22Rv1 (cell line): ENCODE measurements around the gene POU3F4.

Experiments
- ZFX ChIP-seq: fragments of 450-650 bp; IDR thresholded peaks from 2 replicates; pipeline ENCODE4 v1.6.1; 2017; ENCODE audit warnings: antibody characterized with exemption, borderline replicate concordance
- TF ChIP-seq, protein P1 (sequence below): fragments of 450-650 bp; IDR thresholded peaks from 2 replicates; pipeline ENCODE4 v1.5.1; 2017; ENCODE audit warnings: mild to moderate bottlenecking

DNA sequence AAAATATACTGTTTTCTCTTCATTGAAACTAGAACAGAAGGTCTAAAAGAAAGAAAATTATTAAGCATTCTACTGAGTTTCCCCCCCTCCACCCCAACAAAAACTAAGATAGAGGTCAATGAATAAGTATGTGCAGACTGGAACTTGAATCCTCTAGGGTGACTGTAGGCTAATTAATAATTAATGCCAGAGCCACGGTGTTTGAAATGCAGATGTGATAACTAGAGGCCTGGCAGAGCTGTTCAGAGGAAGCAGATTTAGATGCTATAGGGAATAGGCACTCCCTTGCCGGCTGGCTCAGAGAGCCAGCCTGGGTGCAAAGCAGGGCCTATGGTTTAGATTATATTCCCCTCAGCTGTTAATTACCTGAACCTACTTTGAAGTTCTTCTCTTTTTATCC, 12.2 kb upstream of the POU3F4 start:
- TF ChIP-seq, protein P1, sequence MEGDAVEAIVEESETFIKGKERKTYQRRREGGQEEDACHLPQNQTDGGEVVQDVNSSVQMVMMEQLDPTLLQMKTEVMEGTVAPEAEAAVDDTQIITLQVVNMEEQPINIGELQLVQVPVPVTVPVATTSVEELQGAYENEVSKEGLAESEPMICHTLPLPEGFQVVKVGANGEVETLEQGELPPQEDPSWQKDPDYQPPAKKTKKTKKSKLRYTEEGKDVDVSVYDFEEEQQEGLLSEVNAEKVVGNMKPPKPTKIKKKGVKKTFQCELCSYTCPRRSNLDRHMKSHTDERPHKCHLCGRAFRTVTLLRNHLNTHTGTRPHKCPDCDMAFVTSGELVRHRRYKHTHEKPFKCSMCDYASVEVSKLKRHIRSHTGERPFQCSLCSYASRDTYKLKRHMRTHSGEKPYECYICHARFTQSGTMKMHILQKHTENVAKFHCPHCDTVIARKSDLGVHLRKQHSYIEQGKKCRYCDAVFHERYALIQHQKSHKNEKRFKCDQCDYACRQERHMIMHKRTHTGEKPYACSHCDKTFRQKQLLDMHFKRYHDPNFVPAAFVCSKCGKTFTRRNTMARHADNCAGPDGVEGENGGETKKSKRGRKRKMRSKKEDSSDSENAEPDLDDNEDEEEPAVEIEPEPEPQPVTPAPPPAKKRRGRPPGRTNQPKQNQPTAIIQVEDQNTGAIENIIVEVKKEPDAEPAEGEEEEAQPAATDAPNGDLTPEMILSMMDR = no peak
- no peak for TF ChIP-seq ZFX
